Sigmoid colon (tissue), 7 donors: Measurements from ENCODE around the gene KLF16. TPM values are rescaled to one million over a fixed set of nuclear protein-coding genes. Genes with fewer than 3 reads are reported as not detected.
A peak's percentile ranks its signal among the peaks of the same experiment; 100 is the strongest.

Experiments
- DNase-seq: peaks from one replicate; pipeline ENCODE4 v3.0.0-alpha.2; 2019
- H3K27ac ChIP-seq, 4 donors: fragments of 200-600 bp; sonication (generic); one replicate each; pipeline ENCODE4 v1.5.1; 2016 to 2019; ENCODE audit warnings: mild to moderate bottlenecking in 1 of 4
- H3K27me3 ChIP-seq, 3 donors: fragments of 200-600 bp; sonication (generic); one replicate each; pipeline ENCODE4 v1.5.1; 2019; ENCODE audit warnings: mild to moderate bottlenecking in 1 of 3
- H3K36me3 ChIP-seq, 4 donors: fragments of 200-600 bp; sonication (generic); one replicate each; pipeline ENCODE4 v1.5.1; 2016 to 2019
- H3K4me1 ChIP-seq, 4 donors: fragments of 200-600 bp; sonication (generic); one replicate each; pipeline ENCODE4 v1.5.1; 2017 to 2019
- H3K4me3 ChIP-seq, 4 donors: fragments of 200-600 bp; sonication (generic); one replicate each; pipeline ENCODE4 v1.5.1; 2017 to 2019; ENCODE audit warnings: mild to moderate bottlenecking in 2 of 4, moderate library complexity in 1 of 4
- H3K9me3 ChIP-seq, 4 donors: fragments of 200-600 bp in 3 of 4; sonication (generic) in 3 of 4; one replicate each; pipeline versions ENCODE4 v1.5.1 to v1.6.1; 2013 to 2019
- CTCF ChIP-seq, 4 experiments: fragments of 450-650 bp in 3 of 4; fragments of 200-600 bp in 1 of 4; IDR thresholded peaks; one replicate each; pipeline ENCODE4 v1.5.1; 2016 to 2019; ENCODE audit warnings: antibody characterized with exemption in 4 of 4, mild to moderate bottlenecking in 3 of 4, moderate library complexity in 2 of 4
- EP300 ChIP-seq, 4 donors: sonication (generic); formaldehyde crosslinking; IDR thresholded peaks; one replicate each; pipeline ENCODE4 v1.6.1; 2017; ENCODE audit warnings: antibody characterized with exemption in 4 of 4
- POLR2A ChIP-seq, 2 donors: fragments of 450-650 bp; IDR thresholded peaks; one replicate each; pipeline ENCODE4 v1.6.1; 2016; ENCODE audit warnings: antibody characterized with exemption in 2 of 2, mild to moderate bottlenecking in 2 of 2, moderate library complexity in 2 of 2
- POLR2AphosphoS5 ChIP-seq, 4 donors: sonication (generic); formaldehyde crosslinking; IDR thresholded peaks; one replicate each; pipeline ENCODE4 v1.6.1; 2017; ENCODE audit warnings: antibody characterized with exemption in 4 of 4
- WGBS, 2 donors: extraction: QIAGEN DNeasy Blood & Tissue Kit; methylation state at CpG; one replicate each; pipeline ENCODE4 v1.1.7; 2013; 5-methylcytosine and 5-hydroxymethylcytosine counted together
- intact Hi-C: fragments of 100-400 bp; cut with DNase I; formaldehyde crosslinking; loops from one replicate; pipeline ENCODE4 v1.15.1; 2023
- polyA plus RNA-seq, 3 donors: library from polyadenylated mRNA; stranded (reverse); fragments of 200-250 nt; gene quantifications; one replicate each; pipeline ENCODE4 v1.2.3, GENCODE V29; 2013
- total RNA-seq, 4 donors: library from RNA; depleted of rRNA; stranded (reverse); fragments of >200 nt; gene quantifications; one replicate each; pipeline ENCODE4 v1.1.0, GENCODE V29; 2016
- donor health status: healthy with polysubstance abuse.
- donor health status: Bipolar disorder and iron deficiency.
- donor health status: healthy.

KLF16 gene
- total and polyA plus RNA-seq, 7 donors: 2.1 to 20.5 (median 8.4) TPM

- H3K36me3 ChIP-seq: no peaks in the 10 kb centered on the region
- H3K27me3 ChIP-seq: peaks cover 0 to 30% (median 3%) of the 10 kb centered on the region in 3 donors
- peak overlapping the region; percentile 84 to 91 (median 86) for H3K27ac ChIP-seq
- H3K9me3 ChIP-seq: no peaks in the 10 kb centered on the region
- TF ChIP-seq EP300 (IDR thresholded peaks at IDR 0.05): no peak
- no peak for TF ChIP-seq POLR2A (IDR thresholded peaks at IDR 0.05)
- peak in 1 of 4 donors; percentile 44 for TF ChIP-seq POLR2AphosphoS5 (IDR thresholded peaks at IDR 0.05)
- no peak for TF ChIP-seq CTCF (IDR thresholded peaks at IDR 0.05)
- intact Hi-C loops: loop anchor here (5.0 kb wide), 1 partner anchor 233 kb away; the partner anchor contains the start of genes IZUMO4 and MOB3A
- peaks cover 0 to 47% (median 38%) of the 10 kb centered on the region in 4 donors for H3K4me1 ChIP-seq
- peak overlapping the region; percentile 63 to 80 (median 78) for H3K4me3 ChIP-seq
- peak; percentile 94 for DNase-seq
- 1% methylated on average over 115 of the region's 115 CpGs for WGBS, 2 donors
Measured at GRCh38 chr19:1863638-1864479, 480 bp upstream of the KLF16 start.

GRCh38 chr19:1862424-1863327 is 703 bp downstream of the KLF16 start:
- intact Hi-C loops: loop anchor here (5.0 kb wide), 1 partner anchor 235 kb away; the partner anchor contains the start of genes IZUMO4 and MOB3A
- H3K27ac ChIP-seq: peak overlapping the region; percentile 65 to 84 (median 83)

GRCh38 chr19:1862068-1862423 is 1.3 kb downstream of the KLF16 start:
- no peak for DNase-seq
- Histone ChIP-seq H3K4me1 (peaks cover 0 to 65% (median 55%) of the 10 kb centered on the region in 4 donors), H3K36me3 (no peaks in the 10 kb centered on the region), H3K9me3 (no peaks in the 10 kb centered on the region), H3K27me3 (peaks cover 0 to 38% (median 9%) of the 10 kb centered on the region in 3 donors), H3K27ac (peak overlapping the region; percentile 57 to 84 (median 83)), H3K4me3 (peak overlapping the region; percentile 31 to 80 (median 74))
- TF ChIP-seq CTCF (IDR thresholded peaks at IDR 0.05): no peak
- no peak for TF ChIP-seq POLR2A (IDR thresholded peaks at IDR 0.05)
- no peak for TF ChIP-seq POLR2AphosphoS5 (IDR thresholded peaks at IDR 0.05)
- TF ChIP-seq EP300 (IDR thresholded peaks at IDR 0.05): no peak
- intact Hi-C loops: loop anchor here (5.0 kb wide), 1 partner anchor 235 kb away; the partner anchor contains the start of genes IZUMO4 and MOB3A
- 1 to 4% methylated on average over 21 of the region's 21 CpGs for WGBS, 2 donors

More at GRCh38 chr19:1862424-1863327, 703 bp downstream of the KLF16 start:
- DNase-seq: no peak
- Histone ChIP-seq H3K27me3 (peaks cover 0 to 32% (median 5%) of the 10 kb centered on the region in 3 donors), H3K4me1 (peaks cover 0 to 59% (median 49%) of the 10 kb centered on the region in 4 donors), H3K4me3 (peak overlapping the region; percentile 39 to 80 (median 74)), H3K36me3 (no peaks in the 10 kb centered on the region), H3K9me3 (no peaks in the 10 kb centered on the region)
- TF ChIP-seq POLR2AphosphoS5 (IDR thresholded peaks at IDR 0.05) (no peak), EP300 (IDR thresholded peaks at IDR 0.05) (no peak), CTCF (IDR thresholded peaks at IDR 0.05) (no peak), POLR2A (IDR thresholded peaks at IDR 0.05) (no peak)
- WGBS, 2 donors: 1% methylated on average over 109 of the region's 109 CpGs

- TF ChIP-seq POLR2AphosphoS5 (IDR thresholded peaks at IDR 0.05) (no peak), EP300 (IDR thresholded peaks at IDR 0.05) (no peak), POLR2A (IDR thresholded peaks at IDR 0.05) (no peak), CTCF (IDR thresholded peaks at IDR 0.05) (no peak)
- Histone ChIP-seq H3K9me3 (no peaks in the 10 kb centered on the region), H3K4me3 (peak overlapping the region in 3 of 4 donors; percentile 74 to 80 (median 75)), H3K36me3 (no peaks in the 10 kb centered on the region), H3K27me3 (peaks cover 0 to 41% (median 12%) of the 10 kb centered on the region in 3 donors), H3K27ac (peak overlapping the region; percentile 57 to 84 (median 83)), H3K4me1 (peaks cover 0 to 70% (median 59%) of the 10 kb centered on the region in 4 donors)
- WGBS, 2 donors: 13 to 44% methylated on average over 23 of the region's 23 CpGs
- intact Hi-C loops: loop anchor here (5.0 kb wide), 1 partner anchor 236 kb away; the partner anchor contains the start of genes IZUMO4 and MOB3A
- no peak for DNase-seq
Measured at GRCh38 chr19:1861599-1862031, 1.8 kb downstream of the KLF16 start.
